Panc1 (cell line): ENCODE data around the gene POLD3. TPM values are rescaled to one million over a fixed set of nuclear protein-coding genes. Genes with fewer than 3 reads are reported as not detected.

ENCODE experiments used
- ATAC-seq: fragments of 200-7000 bp; cut with Tn5 transposase; 2 replicates; pipeline ENCODE4 v1.9.1; 2020; ENCODE audit warnings: mild to moderate bottlenecking, moderate library complexity
- BruUV-seq: library from RNA; stranded (reverse); fragments of 400-500 nt; replicated peaks from 2 replicates; lab custom pipeline; 2021; lab: Mats Ljungman, UMichigan
- CTCF ChIA-PET: fragments of 300-600 bp; sonication (Branson Sonifier 250); formaldehyde crosslinking; loops from one replicate; lab custom pipeline; 2022; ENCODE audit warnings: antibody characterized with exemption; lab: Charles Lee
- POLR2A ChIA-PET: fragments of 300-600 bp; sonication (Branson Sonifier 250); formaldehyde crosslinking; loops from one replicate; lab custom pipeline; 2022; ENCODE audit warnings: antibody characterized with exemption; lab: Charles Lee
- DNase-seq: peaks from one replicate; pipeline ENCODE4 v3.0.0-alpha.2; 2010; ENCODE audit warnings: low read depth, low spot score
- H3K27ac ChIP-seq: 2 replicates; pipeline ENCODE4 v1.5.1; 2011; ENCODE audit warnings: mild to moderate bottlenecking, low read length, inconsistent platforms
- H3K27me3 ChIP-seq: fragments of 200-500 bp; sonication (Bioruptor generic); 2 replicates; pipeline ENCODE4 v1.6.0; 2014; ENCODE audit warnings: low read length, inconsistent platforms; ENCODE audit not compliant: control insufficient read depth, insufficient read depth
- H3K36me3 ChIP-seq: fragments of 200-500 bp; sonication (Bioruptor generic); 2 replicates; pipeline ENCODE4 v1.5.1; 2014; ENCODE audit warnings: inconsistent platforms, mild to moderate bottlenecking, low read length, moderate library complexity; ENCODE audit not compliant: control insufficient read depth, insufficient read depth
- H3K4me1 ChIP-seq: 2 replicates; pipeline ENCODE4 v1.5.1; 2011; ENCODE audit warnings: inconsistent platforms, mild to moderate bottlenecking, low read length, moderate library complexity; ENCODE audit not compliant: control insufficient read depth, insufficient read depth
- H3K4me3 ChIP-seq, 2 experiments: 2 replicates each; pipeline ENCODE4 v1.5.1; 2011 to 2012; ENCODE audit warnings: low read depth in 2 of 2, low read length in 2 of 2, mild to moderate bottlenecking in 2 of 2, inconsistent platforms in 1 of 2, moderate library complexity in 1 of 2
- H3K9me3 ChIP-seq: fragments of 200-500 bp; sonication (Bioruptor generic); 2 replicates; pipeline ENCODE4 v1.5.1; 2014; ENCODE audit warnings: low read depth, mild to moderate bottlenecking, inconsistent platforms, low read length, moderate library complexity; ENCODE audit not compliant: control insufficient read depth, insufficient read depth
- CTCF ChIP-seq: fragments of 450-650 bp; IDR thresholded peaks from 2 replicates; pipeline ENCODE4 v1.5.1; 2017; ENCODE audit warnings: mild to moderate bottlenecking
- POLR2AphosphoS5 ChIP-seq: IDR thresholded peaks from 2 replicates; pipeline ENCODE4 v1.6.1; 2012; ENCODE audit warnings: mild to moderate bottlenecking, low read depth, low read length, moderate library complexity
- SIN3A ChIP-seq: IDR thresholded peaks from 2 replicates; pipeline ENCODE4 v1.6.1; 2012; ENCODE audit warnings: low read depth, mild to moderate bottlenecking, low read length, moderate library complexity, borderline replicate concordance; ENCODE audit not compliant: insufficient read depth
- TCF7L2 ChIP-seq: IDR thresholded peaks from 2 replicates; pipeline ENCODE4 v1.6.1; 2011; ENCODE audit warnings: mild to moderate bottlenecking, low read depth, low read length, inconsistent platforms
- in situ Hi-C: cut with HindIII; loops from 2 replicates; pipeline ENCODE4 v1.10.0; 2016; ENCODE audit warnings: low sequenced_read_pairs, low pct_unique_long_range_greater_than_20kb
- intact Hi-C: fragments of 100-400 bp; cut with micrococcal nuclease; formaldehyde crosslinking; loops from one replicate; pipeline ENCODE4 v1.10.0; 2022; ENCODE audit not compliant: unreplicated experiment
- total RNA-seq: library from RNA; stranded (reverse); gene quantifications from one replicate; pipeline ENCODE4 v1.2.1, GENCODE V29; 2021; ENCODE audit not compliant: unreplicated experiment
- TF ChIP-seq, protein P1 (sequence below), 2 experiments: IDR thresholded peaks; 2 replicates each; pipeline ENCODE4 v1.6.1; 2011 to 2012; ENCODE audit warnings: low read depth in 2 of 2, control low read depth in 1 of 2, low read length in 1 of 2, mild to moderate bottlenecking in 1 of 2, moderate library complexity in 1 of 2; ENCODE audit not compliant: insufficient read depth in 1 of 2

Gene POLD3
- total RNA-seq, 1 experiment from 2014 or later, result 31.7 TPM

DNA sequence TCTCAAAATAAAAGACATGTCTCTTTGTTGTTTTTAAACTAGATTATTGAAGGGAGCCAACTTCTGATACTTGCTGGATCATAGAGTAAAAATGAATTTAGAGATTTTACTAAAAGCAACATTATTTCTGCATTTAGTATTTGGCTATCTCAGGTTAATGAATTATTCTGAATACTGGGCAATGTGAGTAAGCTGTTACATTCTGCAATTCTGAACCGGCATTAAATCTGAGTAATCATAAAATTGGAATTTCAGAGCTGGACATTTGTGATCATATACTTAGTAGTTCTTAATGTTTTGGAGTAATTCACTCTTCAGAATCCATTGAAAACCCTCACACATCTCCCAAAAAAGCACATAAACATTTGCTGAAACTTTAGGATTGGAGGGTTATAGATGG is 11.5 kb downstream of the POLD3 start:
- Histone ChIP-seq H3K4me1 (no peaks in the 10 kb centered on the region), H3K27me3 (no peaks in the 10 kb centered on the region), H3K4me3 (no peak overlapping the region), H3K27ac (no peak overlapping the region), H3K9me3 (no peaks in the 10 kb centered on the region), H3K36me3 (peaks cover 10% of the 10 kb centered on the region; the same call in 1 of the 2 replicates)
- in situ Hi-C loops (no loop called here), intact Hi-C loops (no loop called here)
- ChIA-PET POLR2A (no interaction called here), CTCF (no interaction called here)
- DNase-seq (no peak), ATAC-seq (no peak)
- BruUV-seq, result no TSS peak
- TF ChIP-seq, protein P1, sequence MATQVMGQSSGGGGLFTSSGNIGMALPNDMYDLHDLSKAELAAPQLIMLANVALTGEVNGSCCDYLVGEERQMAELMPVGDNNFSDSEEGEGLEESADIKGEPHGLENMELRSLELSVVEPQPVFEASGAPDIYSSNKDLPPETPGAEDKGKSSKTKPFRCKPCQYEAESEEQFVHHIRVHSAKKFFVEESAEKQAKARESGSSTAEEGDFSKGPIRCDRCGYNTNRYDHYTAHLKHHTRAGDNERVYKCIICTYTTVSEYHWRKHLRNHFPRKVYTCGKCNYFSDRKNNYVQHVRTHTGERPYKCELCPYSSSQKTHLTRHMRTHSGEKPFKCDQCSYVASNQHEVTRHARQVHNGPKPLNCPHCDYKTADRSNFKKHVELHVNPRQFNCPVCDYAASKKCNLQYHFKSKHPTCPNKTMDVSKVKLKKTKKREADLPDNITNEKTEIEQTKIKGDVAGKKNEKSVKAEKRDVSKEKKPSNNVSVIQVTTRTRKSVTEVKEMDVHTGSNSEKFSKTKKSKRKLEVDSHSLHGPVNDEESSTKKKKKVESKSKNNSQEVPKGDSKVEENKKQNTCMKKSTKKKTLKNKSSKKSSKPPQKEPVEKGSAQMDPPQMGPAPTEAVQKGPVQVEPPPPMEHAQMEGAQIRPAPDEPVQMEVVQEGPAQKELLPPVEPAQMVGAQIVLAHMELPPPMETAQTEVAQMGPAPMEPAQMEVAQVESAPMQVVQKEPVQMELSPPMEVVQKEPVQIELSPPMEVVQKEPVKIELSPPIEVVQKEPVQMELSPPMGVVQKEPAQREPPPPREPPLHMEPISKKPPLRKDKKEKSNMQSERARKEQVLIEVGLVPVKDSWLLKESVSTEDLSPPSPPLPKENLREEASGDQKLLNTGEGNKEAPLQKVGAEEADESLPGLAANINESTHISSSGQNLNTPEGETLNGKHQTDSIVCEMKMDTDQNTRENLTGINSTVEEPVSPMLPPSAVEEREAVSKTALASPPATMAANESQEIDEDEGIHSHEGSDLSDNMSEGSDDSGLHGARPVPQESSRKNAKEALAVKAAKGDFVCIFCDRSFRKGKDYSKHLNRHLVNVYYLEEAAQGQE (IDR thresholded peaks at IDR 0.05; ENCODE audit: insufficient read depth in 1 of 2, low read depth in 2 of 2, low read length in 1 of 2), result no peak
- TF ChIP-seq POLR2AphosphoS5, result no peak
- no peak for TF ChIP-seq SIN3A
- no peak for TF ChIP-seq TCF7L2
- no peak for TF ChIP-seq CTCF

DNA sequence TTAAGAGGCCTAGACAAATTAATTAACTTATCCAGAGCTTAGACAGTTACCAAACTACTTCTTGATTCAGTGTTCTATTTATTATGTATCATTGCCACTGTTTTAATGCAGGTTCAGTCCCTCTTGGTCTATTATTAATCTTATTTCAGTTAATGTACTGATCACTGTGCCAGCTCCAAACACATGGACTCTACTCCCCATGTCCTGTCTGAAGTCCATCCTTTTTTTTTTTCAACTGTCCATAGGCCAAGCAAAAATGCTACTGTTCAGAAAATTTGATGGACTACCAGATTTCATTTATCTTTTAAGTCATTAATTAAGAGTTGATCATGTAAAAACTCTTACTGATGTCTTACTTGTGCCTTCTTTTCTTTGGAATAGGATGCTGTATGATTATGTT is 11.9 kb downstream of the POLD3 start:
- BruUV-seq, result no TSS peak
- ATAC-seq, result no peak
- in situ Hi-C loops (no loop called here), intact Hi-C loops (no loop called here)
- Histone ChIP-seq H3K27ac (no peak overlapping the region), H3K27me3 (no peaks in the 10 kb centered on the region), H3K4me3 (no peak overlapping the region), H3K36me3 (peaks cover 10% of the 10 kb centered on the region; the same call in 1 of the 2 replicates), H3K9me3 (no peaks in the 10 kb centered on the region), H3K4me1 (no peaks in the 10 kb centered on the region)
- DNase-seq, result no peak
- TF ChIP-seq, protein P1 (IDR thresholded peaks at IDR 0.05; ENCODE audit: insufficient read depth in 1 of 2, low read depth in 2 of 2, low read length in 1 of 2), result no peak
- TF ChIP-seq POLR2AphosphoS5 (no peak), TCF7L2 (no peak), CTCF (no peak), SIN3A (no peak)
- ChIA-PET CTCF (no interaction called here), POLR2A (no interaction called here)
